ENCODE measurements around the gene TPT1. TPM values are rescaled to one million over a fixed set of nuclear protein-coding genes. Genes with fewer than 3 reads are reported as not detected.

TPT1 gene
- total RNA-seq, 1 donor from 2014 or later, result 3,472 TPM

DNA sequence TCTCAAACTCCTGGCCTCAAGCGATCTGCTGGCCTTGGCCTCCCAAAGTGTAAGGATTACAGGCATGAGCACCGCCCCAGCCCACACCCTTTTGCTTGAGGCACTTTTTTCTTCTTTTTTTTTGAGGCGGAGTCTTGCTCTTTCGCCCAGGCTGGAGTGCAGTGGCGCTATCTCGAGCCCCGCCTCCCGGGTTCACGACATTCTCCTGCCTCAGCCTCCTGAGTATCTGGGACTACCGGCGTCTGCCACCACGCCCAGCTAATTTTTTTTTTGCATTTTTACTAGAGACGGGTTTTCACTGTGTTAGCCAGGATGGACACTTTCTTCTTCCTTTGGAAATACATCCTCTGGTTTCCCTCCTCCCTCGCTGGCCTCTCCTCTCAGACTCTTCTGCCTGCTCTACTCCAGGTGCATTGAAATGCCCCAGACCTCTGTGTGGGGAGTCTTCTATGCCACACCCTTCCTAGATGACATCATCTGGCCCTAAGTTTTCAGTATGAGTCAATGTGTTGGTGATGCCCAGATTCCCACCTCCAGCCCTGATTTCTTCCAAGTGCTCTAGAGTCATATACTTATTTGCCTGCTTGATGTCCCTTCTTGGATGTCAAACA, 20.7 kb upstream of the TPT1 start:
- peaks cover 40% of the 10 kb centered on the region for H3K36me3 Mint-ChIP-seq
- H3K4me1 Mint-ChIP-seq (ENCODE audit: unreplicated experiment), result no peaks in the 10 kb centered on the region
- peaks cover 8% of the 10 kb centered on the region for H3K9me3 Mint-ChIP-seq
- TF ChIP-seq, protein P1, sequence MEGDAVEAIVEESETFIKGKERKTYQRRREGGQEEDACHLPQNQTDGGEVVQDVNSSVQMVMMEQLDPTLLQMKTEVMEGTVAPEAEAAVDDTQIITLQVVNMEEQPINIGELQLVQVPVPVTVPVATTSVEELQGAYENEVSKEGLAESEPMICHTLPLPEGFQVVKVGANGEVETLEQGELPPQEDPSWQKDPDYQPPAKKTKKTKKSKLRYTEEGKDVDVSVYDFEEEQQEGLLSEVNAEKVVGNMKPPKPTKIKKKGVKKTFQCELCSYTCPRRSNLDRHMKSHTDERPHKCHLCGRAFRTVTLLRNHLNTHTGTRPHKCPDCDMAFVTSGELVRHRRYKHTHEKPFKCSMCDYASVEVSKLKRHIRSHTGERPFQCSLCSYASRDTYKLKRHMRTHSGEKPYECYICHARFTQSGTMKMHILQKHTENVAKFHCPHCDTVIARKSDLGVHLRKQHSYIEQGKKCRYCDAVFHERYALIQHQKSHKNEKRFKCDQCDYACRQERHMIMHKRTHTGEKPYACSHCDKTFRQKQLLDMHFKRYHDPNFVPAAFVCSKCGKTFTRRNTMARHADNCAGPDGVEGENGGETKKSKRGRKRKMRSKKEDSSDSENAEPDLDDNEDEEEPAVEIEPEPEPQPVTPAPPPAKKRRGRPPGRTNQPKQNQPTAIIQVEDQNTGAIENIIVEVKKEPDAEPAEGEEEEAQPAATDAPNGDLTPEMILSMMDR (conservative IDR thresholded peaks at IDR 0.05), result no peak
- no peaks in the 10 kb centered on the region for H3K27me3 Mint-ChIP-seq
- H3K4me3 Mint-ChIP-seq, result no peak overlapping the region
- DNase-seq (ENCODE audit: extremely low spot score, unreplicated experiment), result no peak
- H3K27ac Mint-ChIP-seq, result no peak overlapping the region

DNA sequence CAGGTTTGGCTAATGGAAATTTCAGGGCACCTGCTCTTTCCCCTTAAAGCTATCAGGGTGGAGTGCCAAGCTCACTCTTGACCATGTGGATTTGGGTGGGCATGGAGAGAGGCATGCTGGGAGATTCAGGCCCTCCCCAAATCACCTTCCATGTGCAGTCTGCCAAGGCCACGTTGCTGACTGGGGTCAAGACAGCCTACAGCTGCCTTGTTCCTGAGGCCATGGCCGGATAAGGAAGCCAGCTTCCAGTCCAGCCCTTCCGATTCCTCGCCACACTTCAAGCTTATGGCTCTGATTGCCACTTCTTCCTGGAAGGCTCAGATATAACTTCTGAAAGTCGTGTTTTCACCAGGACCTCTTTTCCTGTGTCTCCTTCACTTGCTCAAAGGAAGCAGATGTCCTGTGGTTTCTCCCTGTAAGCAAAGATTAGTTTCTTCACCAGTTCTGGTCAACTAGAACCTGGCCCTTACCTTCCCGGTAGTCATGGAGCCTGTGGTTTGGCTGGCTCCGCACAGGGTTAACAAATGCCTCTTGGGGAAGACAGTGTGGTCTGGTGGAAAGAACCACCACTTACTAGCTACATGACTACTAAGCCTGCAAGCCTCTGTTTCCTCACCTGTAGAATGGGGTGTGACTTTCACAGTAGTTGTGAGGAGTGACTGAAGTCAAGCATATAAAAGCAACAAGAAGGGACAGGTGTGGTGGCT, 16.1 kb upstream of the TPT1 start:
- H3K36me3 Mint-ChIP-seq, result peaks cover 31% of the 10 kb centered on the region
- no peaks in the 10 kb centered on the region for H3K27me3 Mint-ChIP-seq
- no peak overlapping the region for H3K27ac Mint-ChIP-seq
- no peak for DNase-seq (ENCODE audit: extremely low spot score, unreplicated experiment)
- H3K4me3 Mint-ChIP-seq, result no peak overlapping the region
- TF ChIP-seq, protein P1 (conservative IDR thresholded peaks at IDR 0.05), result no peak
- no peaks in the 10 kb centered on the region for H3K4me1 Mint-ChIP-seq (ENCODE audit: unreplicated experiment)
- H3K9me3 Mint-ChIP-seq, result no peaks in the 10 kb centered on the region

DNA sequence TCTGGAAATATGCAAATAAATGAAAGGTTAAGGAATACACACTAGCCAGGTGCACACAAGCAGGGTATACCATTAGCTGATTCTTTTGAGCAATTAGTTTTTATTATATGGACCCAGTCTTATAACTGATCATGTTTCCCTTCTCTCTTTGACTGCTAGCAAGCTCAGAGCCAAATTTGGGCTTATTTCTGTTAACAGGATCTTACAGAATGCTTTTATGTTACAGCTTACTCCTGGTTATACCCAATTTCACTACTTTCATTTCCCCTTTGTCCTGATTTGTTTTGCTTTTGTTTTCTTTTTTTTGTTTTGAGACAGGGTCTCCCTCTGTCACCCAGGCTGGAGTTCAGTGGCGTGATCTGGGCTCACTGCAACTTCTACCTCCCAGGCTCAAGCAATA, 12.9 kb upstream of the TPT1 start:
- no peak overlapping the region for H3K4me3 Mint-ChIP-seq
- H3K4me1 Mint-ChIP-seq (ENCODE audit: unreplicated experiment), result no peaks in the 10 kb centered on the region
- peaks cover 35% of the 10 kb centered on the region for H3K36me3 Mint-ChIP-seq
- H3K9me3 Mint-ChIP-seq, result no peaks in the 10 kb centered on the region
- H3K27ac Mint-ChIP-seq, result no peak overlapping the region
- TF ChIP-seq, protein P1 (conservative IDR thresholded peaks at IDR 0.05), result no peak
- no peaks in the 10 kb centered on the region for H3K27me3 Mint-ChIP-seq
- no peak for DNase-seq (ENCODE audit: extremely low spot score, unreplicated experiment)

DNA sequence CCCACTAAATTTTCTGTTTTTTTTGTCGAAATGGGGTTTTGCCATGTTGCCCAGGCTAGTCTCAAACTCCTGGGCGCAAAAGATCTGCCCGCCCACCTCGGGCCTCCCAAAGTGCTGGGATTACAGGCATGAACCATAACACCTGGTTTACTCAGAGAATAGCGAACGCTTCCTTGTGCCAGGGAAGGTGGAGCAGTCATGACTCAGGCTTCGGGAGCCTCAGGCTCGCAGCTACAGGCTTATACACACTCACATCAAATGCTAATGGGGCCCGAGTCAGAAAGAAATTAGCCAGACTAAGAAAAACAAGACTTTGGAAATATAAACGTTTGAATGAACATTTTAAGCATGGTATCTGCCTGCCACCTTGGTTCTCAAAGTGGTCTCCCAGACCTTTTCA, 11.0 kb upstream of the TPT1 start:
- TF ChIP-seq, protein P1 (conservative IDR thresholded peaks at IDR 0.05), result no peak
- no peak for DNase-seq (ENCODE audit: extremely low spot score, unreplicated experiment)
- Mint-ChIP-seq H3K4me1 (ENCODE audit: unreplicated experiment) (no peaks in the 10 kb centered on the region), H3K27me3 (no peaks in the 10 kb centered on the region), H3K4me3 (no peak overlapping the region), H3K36me3 (peaks cover 28% of the 10 kb centered on the region), H3K9me3 (no peaks in the 10 kb centered on the region), H3K27ac (no peak overlapping the region)

DNA sequence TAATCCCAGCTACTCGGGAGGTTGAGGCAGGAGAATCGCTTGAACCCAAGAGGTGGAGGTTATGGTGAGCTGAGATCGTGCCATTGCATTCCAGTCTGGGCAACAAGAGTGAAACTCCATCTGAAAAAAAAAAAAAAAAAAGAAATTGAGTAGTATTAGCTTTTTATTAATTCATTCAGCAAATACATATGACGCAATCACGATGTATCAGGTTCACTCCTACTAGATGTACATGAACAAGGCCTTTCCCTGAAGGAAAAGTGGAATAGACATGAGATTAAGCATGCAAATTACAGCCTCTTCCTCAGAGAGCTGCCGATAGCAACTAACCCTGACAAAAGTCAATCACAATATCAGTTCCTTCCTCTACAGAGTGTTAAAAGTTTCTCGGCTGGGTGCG, 9.2 kb upstream of the TPT1 start:
- no peak for DNase-seq (ENCODE audit: extremely low spot score, unreplicated experiment)
- no peak overlapping the region for H3K27ac Mint-ChIP-seq
- H3K4me3 Mint-ChIP-seq, result no peak overlapping the region
- peaks cover 20% of the 10 kb centered on the region for H3K36me3 Mint-ChIP-seq
- TF ChIP-seq, protein P1 (conservative IDR thresholded peaks at IDR 0.05), result no peak
- no peaks in the 10 kb centered on the region for H3K4me1 Mint-ChIP-seq (ENCODE audit: unreplicated experiment)
- H3K27me3 Mint-ChIP-seq, result no peaks in the 10 kb centered on the region
- no peaks in the 10 kb centered on the region for H3K9me3 Mint-ChIP-seq

Measured in type B pancreatic cell (in vitro differentiated cells).